GM12801 (cell line): Measurements from ENCODE around the gene PXYLP1.

Experiments
- CTCF ChIP-seq: IDR thresholded peaks from one replicate; pipeline ENCODE4 v1.5.1; 2011; ENCODE audit warnings: control low read depth; ENCODE audit not compliant: insufficient read length; ENCODE audit errors: extremely low read depth

PXYLP1 gene

GRCh38 chr3:141275032-141275422 lies 43.4 kb downstream of the PXYLP1 start:
- TF ChIP-seq CTCF: no peak

GRCh38 chr3:141275511-141275910 lies 43.9 kb downstream of the PXYLP1 start:
- no peak for TF ChIP-seq CTCF

- no peak for TF ChIP-seq CTCF
Measured at GRCh38 chr3:141275973-141276372, 44.3 kb downstream of the PXYLP1 start.

- TF ChIP-seq CTCF: no peak
Measured at GRCh38 chr3:141276398-141276797, 44.8 kb downstream of the PXYLP1 start.

- no peak for TF ChIP-seq CTCF
Measured at GRCh38 chr3:141277451-141277850, 45.8 kb downstream of the PXYLP1 start.

GRCh38 chr3:141278196-141279076 lies 46.8 kb downstream of the PXYLP1 start:
- no peak for TF ChIP-seq CTCF

GRCh38 chr3:141279077-141279967 lies 47.7 kb downstream of the PXYLP1 start:
- TF ChIP-seq CTCF: no peak
